Subcutaneous adipose tissue (tissue), 4 donors: ENCODE data around the gene AGRN. TPM values are rescaled to one million over a fixed set of nuclear protein-coding genes. Genes with fewer than 3 reads are reported as not detected.

Experiments used
- total RNA-seq, 4 donors: library from RNA; depleted of rRNA; stranded (reverse); fragments of >200 nt; gene quantifications; one replicate each; pipeline ENCODE4 v1.1.0, GENCODE V29; 2016
- TF ChIP-seq, protein P1 (sequence below): fragments of 450-650 bp; IDR thresholded peaks from one replicate; pipeline ENCODE4 v1.5.1; 2016; ENCODE audit warnings: low read depth, mild to moderate bottlenecking, control low read depth, antibody characterized with exemption, moderate library complexity

AGRN gene
- 10 to 100 TPM in 2 of 4 donors, 1 to 10 TPM in 2; 3.8 to 13.2 (median 10.5) TPM for total RNA-seq

- TF ChIP-seq, protein P1, sequence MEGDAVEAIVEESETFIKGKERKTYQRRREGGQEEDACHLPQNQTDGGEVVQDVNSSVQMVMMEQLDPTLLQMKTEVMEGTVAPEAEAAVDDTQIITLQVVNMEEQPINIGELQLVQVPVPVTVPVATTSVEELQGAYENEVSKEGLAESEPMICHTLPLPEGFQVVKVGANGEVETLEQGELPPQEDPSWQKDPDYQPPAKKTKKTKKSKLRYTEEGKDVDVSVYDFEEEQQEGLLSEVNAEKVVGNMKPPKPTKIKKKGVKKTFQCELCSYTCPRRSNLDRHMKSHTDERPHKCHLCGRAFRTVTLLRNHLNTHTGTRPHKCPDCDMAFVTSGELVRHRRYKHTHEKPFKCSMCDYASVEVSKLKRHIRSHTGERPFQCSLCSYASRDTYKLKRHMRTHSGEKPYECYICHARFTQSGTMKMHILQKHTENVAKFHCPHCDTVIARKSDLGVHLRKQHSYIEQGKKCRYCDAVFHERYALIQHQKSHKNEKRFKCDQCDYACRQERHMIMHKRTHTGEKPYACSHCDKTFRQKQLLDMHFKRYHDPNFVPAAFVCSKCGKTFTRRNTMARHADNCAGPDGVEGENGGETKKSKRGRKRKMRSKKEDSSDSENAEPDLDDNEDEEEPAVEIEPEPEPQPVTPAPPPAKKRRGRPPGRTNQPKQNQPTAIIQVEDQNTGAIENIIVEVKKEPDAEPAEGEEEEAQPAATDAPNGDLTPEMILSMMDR: no peak
These were observed at the start of gene AGRN for GRCh38 chr1:1020000-1020404. Gene AGRN (plus strand): TSS chr1:1020120. CDS start chr1:1020173, 53 bp downstream.

DNA sequence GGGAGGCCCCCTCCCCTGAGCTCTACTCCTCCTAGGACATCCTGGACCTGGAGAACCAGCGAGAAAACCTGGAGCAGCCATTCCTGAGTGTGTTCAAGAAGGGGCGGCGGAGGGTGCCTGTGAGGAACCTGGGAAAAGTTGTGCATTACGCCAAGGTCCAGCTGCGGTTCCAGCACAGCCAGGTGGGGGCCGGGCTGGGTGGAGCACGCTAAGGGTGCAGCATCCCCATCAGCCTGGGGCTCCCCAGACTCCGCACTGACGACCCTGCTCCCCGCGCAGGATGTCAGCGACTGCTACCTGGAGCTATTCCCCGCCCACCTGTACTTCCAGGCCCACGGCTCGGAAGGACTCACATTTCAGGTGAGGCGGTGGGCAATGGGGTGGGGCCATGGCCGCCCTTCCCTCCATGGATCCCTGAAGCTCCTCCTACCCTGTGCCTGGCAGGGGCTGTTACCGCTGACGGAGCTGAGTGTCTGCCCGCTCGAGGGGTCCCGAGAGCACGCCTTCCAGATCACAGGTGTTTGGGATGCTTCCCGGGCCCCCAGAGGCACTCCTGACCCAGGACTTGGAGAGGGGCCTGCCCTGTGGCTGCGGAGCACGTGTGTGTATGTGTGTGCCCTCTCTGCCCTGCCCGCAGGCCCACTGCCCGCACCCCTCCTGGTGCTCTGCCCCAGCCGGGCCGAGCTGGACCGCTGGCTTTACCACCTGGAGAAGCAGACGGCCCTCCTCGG lies 49.5 kb upstream of the AGRN start:
- TF ChIP-seq, protein P1: no peak

DNA sequence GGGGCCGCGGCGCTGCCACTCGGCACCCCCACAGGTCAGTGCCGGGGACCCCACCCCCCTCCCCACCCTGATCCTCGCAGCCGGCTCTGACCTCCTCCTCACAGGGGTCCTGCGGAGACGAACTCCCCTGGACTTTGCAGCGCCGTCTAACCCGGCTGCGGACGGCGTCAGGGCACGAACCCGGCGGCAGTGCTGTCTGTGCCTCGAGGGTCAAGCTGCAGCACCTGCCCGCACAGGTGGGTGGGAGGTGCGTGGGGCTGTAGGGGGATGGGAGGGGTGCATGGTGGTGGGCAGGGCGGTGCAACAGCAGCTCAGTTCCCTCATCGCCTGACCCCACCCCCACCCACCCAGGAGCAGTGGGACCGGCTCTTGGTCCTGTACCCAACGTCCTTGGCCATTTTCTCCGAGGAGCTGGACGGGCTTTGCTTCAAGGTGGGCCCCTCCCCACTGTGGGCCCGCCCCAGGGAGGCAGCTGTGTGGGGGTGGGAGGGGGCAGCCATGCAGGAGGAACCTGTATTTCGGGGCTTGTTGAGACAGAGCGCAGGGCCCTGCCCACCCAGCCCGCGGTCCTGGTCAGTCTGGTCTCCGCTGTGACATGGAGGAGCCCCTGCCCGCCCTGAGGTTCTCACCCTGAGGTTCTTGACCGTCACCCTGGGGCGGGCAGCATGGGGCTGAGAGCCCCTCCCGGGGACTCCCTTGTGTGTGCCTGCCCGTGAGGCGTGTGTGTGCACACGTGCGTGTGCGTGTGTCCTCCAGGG lies 48.8 kb upstream of the AGRN start:
- TF ChIP-seq, protein P1: no peak

DNA sequence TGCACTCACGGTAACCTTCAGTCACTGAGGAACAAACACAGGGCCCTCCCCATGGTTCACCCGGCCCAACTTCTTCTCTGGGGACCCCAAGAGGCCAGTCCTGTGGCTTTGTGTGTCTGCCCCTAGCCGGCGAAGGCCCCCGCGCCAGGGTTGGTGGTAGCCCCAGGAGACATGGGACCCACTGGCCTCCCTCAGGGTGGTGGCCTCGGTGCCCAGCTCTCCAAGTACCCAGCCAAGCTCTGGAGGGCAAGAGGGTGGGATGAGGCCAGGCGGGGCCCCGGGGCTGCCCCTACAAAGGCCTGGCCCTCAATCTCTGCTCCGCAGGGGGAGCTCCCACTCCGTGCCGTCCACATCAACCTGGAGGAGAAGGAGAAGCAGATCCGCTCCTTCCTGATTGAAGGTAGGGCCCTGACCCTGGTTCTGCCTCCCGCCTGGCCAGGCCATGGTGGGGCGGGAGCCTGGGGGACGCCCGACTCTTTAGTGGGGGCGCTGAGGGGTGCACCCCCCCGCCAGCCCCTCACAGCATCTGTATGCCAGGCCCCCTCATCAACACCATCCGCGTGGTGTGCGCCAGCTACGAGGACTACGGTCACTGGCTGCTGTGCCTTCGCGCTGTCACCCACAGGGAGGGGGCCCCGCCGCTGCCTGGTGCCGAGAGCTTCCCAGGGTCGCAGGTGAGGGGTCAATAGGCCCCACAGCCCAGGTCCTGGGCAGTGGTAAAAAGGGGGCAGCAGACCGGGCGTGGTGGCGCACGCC lies 48.0 kb upstream of the AGRN start:
- TF ChIP-seq, protein P1: no peak

- TF ChIP-seq, protein P1: no peak
These were observed 47.0 kb upstream of the AGRN start for GRCh38 chr1:972726-973458.

DNA sequence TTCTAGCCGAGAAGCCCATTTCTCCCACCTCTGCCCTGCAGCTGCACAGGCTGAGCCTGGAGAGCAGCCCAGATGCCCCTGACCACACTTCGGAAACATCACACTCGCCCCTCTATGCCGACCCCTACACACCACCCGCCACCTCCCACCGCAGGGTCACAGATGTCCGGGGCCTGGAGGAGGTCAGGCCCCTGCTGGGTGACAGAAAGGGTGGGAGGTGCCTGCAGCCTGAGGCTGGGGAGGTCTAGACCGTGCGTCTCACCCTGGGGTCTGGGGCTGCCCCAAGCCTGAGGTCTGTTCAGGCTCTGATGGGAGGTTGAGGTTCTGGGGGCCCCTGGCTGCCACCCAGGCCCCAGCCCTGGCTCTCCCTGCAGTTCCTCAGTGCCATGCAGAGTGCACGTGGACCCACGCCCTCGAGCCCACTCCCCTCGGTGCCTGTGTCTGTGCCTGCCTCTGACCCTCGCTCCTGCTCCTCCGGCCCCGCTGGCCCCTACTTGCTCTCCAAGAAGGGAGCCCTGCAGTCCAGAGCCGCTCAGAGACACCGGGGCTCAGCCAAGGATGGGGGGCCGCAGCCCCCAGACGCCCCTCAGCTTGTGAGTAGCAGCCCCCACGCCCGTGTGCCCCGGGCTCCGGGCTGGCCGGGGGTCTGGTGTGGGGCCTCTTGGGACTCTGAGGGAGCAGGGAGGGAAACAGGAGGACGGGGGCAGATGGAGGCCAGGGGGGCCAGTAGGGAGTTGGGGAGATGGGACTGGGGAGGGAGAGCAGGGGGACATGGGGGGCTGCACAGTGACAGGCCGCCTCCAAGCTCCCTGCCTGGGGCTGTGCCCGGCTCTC lies 46.2 kb upstream of the AGRN start:
- TF ChIP-seq, protein P1: no peak
